ENCODE measurements around the gene OR14A16. TPM values are rescaled to one million over a fixed set of nuclear protein-coding genes. Genes with fewer than 3 reads are reported as not detected.
A peak's percentile ranks its signal among the peaks of the same experiment; 100 is the strongest.

The OR14A16 gene
- total and polyA plus RNA-seq, 10 donors, result not detected

GRCh38 chr1:247857985-247858619 is 34.2 kb upstream of the OR14A16 start:
- peaks cover 0 to 37% (median 12%) of the 10 kb centered on the region in 7 donors for H3K27me3 ChIP-seq (replicated peaks in 1 of 7)
- peaks cover 0 to 21% (median 17%) of the 10 kb centered on the region in 6 donors for H3K4me1 ChIP-seq
- peak overlapping the region; percentile 37 to 84 (median 54) for H3K4me3 ChIP-seq
- H3K9me3 ChIP-seq, result no peaks in the 10 kb centered on the region
- DNase-seq, result no peak
- TF ChIP-seq POLR2AphosphoS5 (IDR thresholded peaks at IDR 0.05), result no peak
- no peak for TF ChIP-seq CTCF (IDR thresholded peaks at IDR 0.05 in 8 of 11, conservative IDR thresholded peaks at IDR 0.05 in 3 of 11)
- no peak for TF ChIP-seq POLR2A (IDR thresholded peaks at IDR 0.05)
- peak overlapping the region in 2 of 8 donors; percentile 74 to 85 for H3K27ac ChIP-seq
- 16 to 29% (median 19%) methylated on average over 15 of the region's 15 CpGs for WGBS, 5 donors
- H3K36me3 ChIP-seq, result peaks cover 0 to 22% (median 0%) of the 10 kb centered on the region in 6 donors
- intact Hi-C loops (cut with DNase I; ENCODE audit: low total_unique reads), result no loop called here

GRCh38 chr1:247857069-247857984 is 33.4 kb upstream of the OR14A16 start, which contains the start of gene TRIM58:
TRIM58 (plus strand) TSS chr1:247857187; CDS start chr1:247857247, 60 bp downstream.
- intact Hi-C loops (cut with DNase I; ENCODE audit: low total_unique reads), result no loop called here
- H3K4me3 ChIP-seq, result peak within 1 kb of the TSS; percentile 37 to 84 (median 54)

GRCh38 chr1:247855911-247856310 is 32.0 kb upstream of the OR14A16 start:
- 87 to 92% (median 90%) methylated on average over 4 of the region's 4 CpGs for WGBS, 5 donors
- H3K4me1 ChIP-seq, result peaks cover 0 to 25% (median 17%) of the 10 kb centered on the region in 6 donors
- no peak overlapping the region for H3K27ac ChIP-seq
- H3K9me3 ChIP-seq, result no peaks in the 10 kb centered on the region
- no peak for DNase-seq
- intact Hi-C loops (cut with DNase I; ENCODE audit: low total_unique reads), result no loop called here
- H3K27me3 ChIP-seq (replicated peaks in 1 of 7), result peaks cover 0 to 37% (median 12%) of the 10 kb centered on the region in 7 donors
- H3K36me3 ChIP-seq, result peaks cover 0 to under 1% (median 0%) of the 10 kb centered on the region in 6 donors
- TF ChIP-seq POLR2AphosphoS5 (IDR thresholded peaks at IDR 0.05) (no peak), CTCF (IDR thresholded peaks at IDR 0.05 in 8 of 11, conservative IDR thresholded peaks at IDR 0.05 in 3 of 11) (no peak), POLR2A (IDR thresholded peaks at IDR 0.05) (no peak)
- no peak overlapping the region for H3K4me3 ChIP-seq

More at GRCh38 chr1:247857069-247857984, 33.4 kb upstream of the OR14A16 start, which contains the start of gene TRIM58:
- no peaks in the 10 kb centered on the region for H3K9me3 ChIP-seq
- H3K27ac ChIP-seq, result peak within 1 kb of the TSS in 4 of 8 donors; percentile 18 to 85 (median 56)
- peak; percentile 80 for DNase-seq
- peak in 6 of 11 experiments; percentile 12 to 63 (median 42) for TF ChIP-seq CTCF (IDR thresholded peaks at IDR 0.05 in 8 of 11, conservative IDR thresholded peaks at IDR 0.05 in 3 of 11)
- TF ChIP-seq POLR2AphosphoS5 (IDR thresholded peaks at IDR 0.05), result peak in 2 of 3 donors; percentile 43
- no peak for TF ChIP-seq POLR2A (IDR thresholded peaks at IDR 0.05)
- peaks cover 0 to 37% (median 12%) of the 10 kb centered on the region in 7 donors for H3K27me3 ChIP-seq (replicated peaks in 1 of 7)
- H3K4me1 ChIP-seq, result peaks cover 0 to 22% (median 17%) of the 10 kb centered on the region in 6 donors
- peaks cover 0 to 14% (median 0%) of the 10 kb centered on the region in 6 donors for H3K36me3 ChIP-seq
- 0 to 6% (median 1%) methylated on average over 19 to 109 of the region's 109 CpGs for WGBS, 5 donors
